Hepatocyte (in vitro differentiated cells): ENCODE results near the gene IFT172. TPM values are rescaled to one million over a fixed set of nuclear protein-coding genes. Genes with fewer than 3 reads are reported as not detected.

Source experiments
- DNase-seq: peaks from one replicate; pipeline ENCODE4 v3.0.0-alpha.2; 2016; ENCODE audit warnings: low spot score
- H2AFZ ChIP-seq: fragments of 200-600 bp; sonication (generic); 2 replicates; pipeline ENCODE4 v1.6.0; 2016; ENCODE audit warnings: antibody characterized with exemption, mild to moderate bottlenecking
- H3K27ac ChIP-seq: fragments of 200-600 bp; sonication (generic); 2 replicates; pipeline ENCODE4 v1.5.1; 2016; ENCODE audit warnings: mild to moderate bottlenecking
- H3K27me3 ChIP-seq: fragments of 200-600 bp; sonication (generic); 2 replicates; pipeline ENCODE4 v1.6.1; 2016
- H3K36me3 ChIP-seq: fragments of 200-600 bp; sonication (generic); replicated peaks from 2 replicates; pipeline ENCODE4 v1.5.1; 2016; ENCODE audit warnings: low read depth; ENCODE audit not compliant: insufficient read depth
- H3K4me1 ChIP-seq: fragments of 200-600 bp; sonication (generic); 2 replicates; pipeline ENCODE4 v1.5.1; 2016; ENCODE audit warnings: mild to moderate bottlenecking, moderate library complexity; ENCODE audit not compliant: insufficient read depth
- H3K4me2 ChIP-seq: fragments of 200-600 bp; sonication (generic); 2 replicates; pipeline ENCODE4 v1.6.0; 2016
- H3K4me3 ChIP-seq: fragments of 200-600 bp; sonication (generic); 2 replicates; pipeline ENCODE4 v1.5.1; 2016; ENCODE audit warnings: mild to moderate bottlenecking
- H3K79me2 ChIP-seq: fragments of 200-600 bp; sonication (generic); 2 replicates; pipeline ENCODE4 v1.6.0; 2017; ENCODE audit warnings: mild to moderate bottlenecking
- H3K9me2 ChIP-seq: fragments of 200-600 bp; sonication (generic); replicated peaks from 2 replicates; pipeline ENCODE4 v1.6.0; 2017; ENCODE audit warnings: mild to moderate bottlenecking; ENCODE audit not compliant: insufficient read depth
- H3K9me3 ChIP-seq: fragments of 200-600 bp; sonication (generic); 2 replicates; pipeline ENCODE4 v1.5.1; 2016; ENCODE audit warnings: low read depth, mild to moderate bottlenecking
- H4K20me1 ChIP-seq: fragments of 200-600 bp; sonication (generic); 2 replicates; pipeline ENCODE4 v1.6.0; 2016; ENCODE audit warnings: mild to moderate bottlenecking; ENCODE audit not compliant: insufficient read depth, poor library complexity, severe bottlenecking
- EZH2 ChIP-seq: fragments of 200-600 bp; sonication (generic); IDR thresholded peaks from 2 replicates; pipeline ENCODE4 v1.6.1; 2016; ENCODE audit warnings: antibody characterized with exemption, mild to moderate bottlenecking, borderline replicate concordance
- EZH2phosphoT487 ChIP-seq: fragments of 200-600 bp; sonication (generic); IDR thresholded peaks from one replicate; pipeline ENCODE4 v1.6.1; 2018; ENCODE audit warnings: antibody characterized with exemption, mild to moderate bottlenecking, low read depth, moderate library complexity; ENCODE audit not compliant: unreplicated experiment, severe bottlenecking
- WGBS: methylation state at CpG from one replicate; pipeline ENCODE4 v1.1.6; 2016; ENCODE audit warnings: low lambda C conversion rate; ENCODE audit errors: missing lambda C conversion rate; 5-methylcytosine and 5-hydroxymethylcytosine counted together
- polyA plus RNA-seq: library from polyadenylated mRNA; unstranded; fragments of >200 nt; fragmentation: Nextera tagmentation; extraction: Ambion mirVana; gene quantifications from 2 replicates; pipeline ENCODE4 v1.2.1, GENCODE V29; 2016
- total RNA-seq: library from RNA; depleted of rRNA; stranded (reverse); fragments of >200 nt; gene quantifications from 2 replicates; pipeline ENCODE4 v1.2.3, GENCODE V29; 2014
- TF ChIP-seq, protein P1 (sequence below): fragments of 200-600 bp; sonication (generic); IDR thresholded peaks from 2 replicates; pipeline ENCODE4 v1.5.1; 2016; ENCODE audit warnings: antibody characterized with exemption, mild to moderate bottlenecking; ENCODE audit not compliant: poor library complexity

Gene IFT172
- total and polyA plus RNA-seq, 2 experiments from 2014 or later, result 13.0 to 13.3 TPM

DNA sequence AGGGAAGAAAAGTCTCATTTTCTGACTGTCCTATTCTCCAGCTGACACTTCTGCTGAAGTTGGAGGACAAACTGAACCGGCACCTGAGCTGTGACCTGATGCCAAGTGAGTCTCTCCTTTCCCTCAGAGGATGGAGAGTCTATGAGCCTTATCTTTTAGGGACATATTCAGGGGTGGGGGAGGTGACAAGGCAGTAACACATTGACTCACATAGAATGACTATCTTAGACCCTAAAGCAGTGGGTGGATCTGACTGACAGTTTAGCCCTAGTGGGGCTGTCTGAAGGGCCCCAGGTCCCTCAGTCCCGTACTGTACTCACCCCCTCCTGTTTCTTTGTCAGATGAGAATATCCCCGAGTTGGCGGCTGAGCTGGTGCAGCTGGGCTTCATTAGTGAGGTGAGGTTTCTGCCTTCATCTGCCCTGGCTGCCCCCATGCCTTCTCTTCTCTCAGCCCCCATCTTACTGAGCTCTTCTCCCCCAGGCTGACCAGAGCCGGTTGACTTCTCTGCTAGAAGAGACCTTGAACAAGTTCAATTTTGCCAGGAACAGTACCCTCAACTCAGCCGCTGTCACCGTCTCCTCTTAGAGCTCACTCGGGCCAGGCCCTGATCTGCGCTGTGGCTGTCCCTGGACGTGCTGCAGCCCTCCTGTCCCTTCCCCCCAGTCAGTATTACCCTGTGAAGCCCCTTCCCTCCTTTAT lies 48.2 kb downstream of the IFT172 start:
- no peaks in the 10 kb centered on the region for H3K79me2 ChIP-seq
- H3K4me3 ChIP-seq, result no peak overlapping the region
- DNase-seq, result no peak
- no peak overlapping the region for H3K4me2 ChIP-seq
- peaks cover 4% of the 10 kb centered on the region for H3K4me1 ChIP-seq
- no peaks in the 10 kb centered on the region for H3K9me3 ChIP-seq
- no peak for TF ChIP-seq EZH2phosphoT487
- TF ChIP-seq, protein P1, sequence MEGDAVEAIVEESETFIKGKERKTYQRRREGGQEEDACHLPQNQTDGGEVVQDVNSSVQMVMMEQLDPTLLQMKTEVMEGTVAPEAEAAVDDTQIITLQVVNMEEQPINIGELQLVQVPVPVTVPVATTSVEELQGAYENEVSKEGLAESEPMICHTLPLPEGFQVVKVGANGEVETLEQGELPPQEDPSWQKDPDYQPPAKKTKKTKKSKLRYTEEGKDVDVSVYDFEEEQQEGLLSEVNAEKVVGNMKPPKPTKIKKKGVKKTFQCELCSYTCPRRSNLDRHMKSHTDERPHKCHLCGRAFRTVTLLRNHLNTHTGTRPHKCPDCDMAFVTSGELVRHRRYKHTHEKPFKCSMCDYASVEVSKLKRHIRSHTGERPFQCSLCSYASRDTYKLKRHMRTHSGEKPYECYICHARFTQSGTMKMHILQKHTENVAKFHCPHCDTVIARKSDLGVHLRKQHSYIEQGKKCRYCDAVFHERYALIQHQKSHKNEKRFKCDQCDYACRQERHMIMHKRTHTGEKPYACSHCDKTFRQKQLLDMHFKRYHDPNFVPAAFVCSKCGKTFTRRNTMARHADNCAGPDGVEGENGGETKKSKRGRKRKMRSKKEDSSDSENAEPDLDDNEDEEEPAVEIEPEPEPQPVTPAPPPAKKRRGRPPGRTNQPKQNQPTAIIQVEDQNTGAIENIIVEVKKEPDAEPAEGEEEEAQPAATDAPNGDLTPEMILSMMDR, result no peak
- no peak for TF ChIP-seq EZH2
- WGBS, result 82% methylated on average over 10 of the region's 10 CpGs
- H3K27ac ChIP-seq, result no peak overlapping the region
- no peak overlapping the region for H2AFZ ChIP-seq
- H3K27me3 ChIP-seq, result no peaks in the 10 kb centered on the region
- H3K9me2 ChIP-seq, result no peaks in the 10 kb centered on the region
- H3K36me3 ChIP-seq, result no peaks in the 10 kb centered on the region
- peaks cover under 1% of the 10 kb centered on the region for H4K20me1 ChIP-seq

DNA sequence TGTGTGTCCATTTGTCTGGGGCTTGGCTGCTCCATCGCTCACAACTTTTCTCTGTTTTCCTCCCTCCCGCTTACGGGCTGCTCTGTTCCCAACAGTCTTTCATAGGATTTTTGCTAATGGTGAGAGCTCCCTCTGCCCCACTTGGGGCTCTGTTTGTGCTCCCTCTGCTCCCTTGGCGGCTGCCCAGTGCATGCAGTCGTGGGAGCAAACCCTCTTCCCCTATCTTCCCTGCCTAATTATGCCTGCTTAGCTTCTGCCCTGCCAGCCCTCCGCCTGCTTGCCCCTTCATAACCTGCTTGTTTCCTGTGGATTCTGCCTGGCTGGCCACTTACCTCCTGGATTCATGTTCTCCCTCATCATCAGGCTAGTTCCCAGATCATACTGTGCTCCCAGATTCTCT lies 53.9 kb downstream of the IFT172 start:
- Histone ChIP-seq H3K79me2 (peaks cover 45% of the 10 kb centered on the region), H3K9me3 (no peaks in the 10 kb centered on the region), H3K27ac (no peak overlapping the region), H3K27me3 (no peaks in the 10 kb centered on the region), H3K9me2 (no peaks in the 10 kb centered on the region), H3K4me1 (peaks cover 3% of the 10 kb centered on the region), H3K36me3 (no peaks in the 10 kb centered on the region), H2AFZ (no peak overlapping the region), H3K4me2 (no peak overlapping the region), H4K20me1 (peaks cover 41% of the 10 kb centered on the region), H3K4me3 (no peak overlapping the region)
- TF ChIP-seq EZH2phosphoT487 (no peak), EZH2 (no peak)
- TF ChIP-seq, protein P1, result no peak
- DNase-seq, result no peak
- WGBS, result 90% methylated on average over 6 of the region's 6 CpGs

DNA sequence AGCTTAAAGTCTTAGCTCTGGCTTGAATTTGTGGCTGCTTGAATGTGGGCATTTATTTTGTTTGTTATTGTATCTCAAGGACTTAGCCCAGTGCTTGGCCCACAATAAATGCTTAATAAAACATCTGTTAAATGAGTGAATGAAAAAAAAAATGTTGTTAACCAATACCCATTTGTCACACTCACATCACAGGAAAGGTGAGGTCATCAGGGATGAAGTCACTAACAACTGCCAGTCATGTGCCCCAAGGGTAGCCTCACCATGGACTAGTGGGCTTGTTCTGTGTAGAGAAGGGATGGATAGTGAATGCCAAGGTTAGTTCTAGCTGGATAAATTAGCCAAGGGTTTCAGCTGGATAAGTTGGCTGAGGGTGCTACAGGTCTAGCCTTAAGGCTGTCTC lies 58.1 kb downstream of the IFT172 start:
- Histone ChIP-seq H3K4me1 (peaks cover 13% of the 10 kb centered on the region), H3K9me3 (no peaks in the 10 kb centered on the region), H3K4me2 (peak overlapping the region; percentile 91), H3K9me2 (no peaks in the 10 kb centered on the region), H2AFZ (no peak overlapping the region), H3K79me2 (peaks cover 63% of the 10 kb centered on the region), H3K4me3 (no peak overlapping the region), H3K36me3 (no peaks in the 10 kb centered on the region), H3K27ac (no peak overlapping the region), H4K20me1 (peaks cover 56% of the 10 kb centered on the region), H3K27me3 (no peaks in the 10 kb centered on the region)
- TF ChIP-seq EZH2 (no peak), EZH2phosphoT487 (no peak)
- TF ChIP-seq, protein P1, result no peak
- DNase-seq, result no peak
